CD14-positive monocyte (primary cell): ENCODE data around the gene MLYCD. TPM values are rescaled to one million over a fixed set of nuclear protein-coding genes. Genes with fewer than 3 reads are reported as not detected.

Experiments used
- DNase-seq, 3 donors: peaks; one replicate each; pipeline ENCODE4 v3.0.0-alpha.2; 2011 to 2022
- H2AFZ ChIP-seq: 2 replicates; pipeline ENCODE4 v1.6.0; 2012; ENCODE audit warnings: mild to moderate bottlenecking, low read depth, low read length, inconsistent platforms; ENCODE audit not compliant: insufficient read depth, poor library complexity, severe bottlenecking
- H3K27ac ChIP-seq, 2 donors: 1 replicate in 1 of 2; 2 replicates in 1 of 2; pipeline ENCODE4 v1.5.1; 2012 to 2013; ENCODE audit warnings: low read length in 2 of 2, control low read depth in 1 of 2, inconsistent platforms in 1 of 2, low read depth in 1 of 2, mild to moderate bottlenecking in 1 of 2
- H3K27me3 ChIP-seq, 2 donors: one replicate each; pipeline versions ENCODE4 v1.6.0 to v1.6.1; 2011 to 2013; ENCODE audit warnings: low read length in 2 of 2; ENCODE audit not compliant: control insufficient read depth in 2 of 2, insufficient read depth in 2 of 2
- H3K36me3 ChIP-seq, 2 donors: replicated peaks in 1 of 2; 1 replicate in 1 of 2; 2 replicates in 1 of 2; pipeline versions ENCODE4 v1.5.1 to v1.6.1; 2012 to 2013; ENCODE audit warnings: low read length in 2 of 2, control low read depth in 1 of 2, inconsistent platforms in 1 of 2, mild to moderate bottlenecking in 1 of 2; ENCODE audit not compliant: insufficient read depth in 2 of 2, control insufficient read depth in 1 of 2
- H3K4me1 ChIP-seq, 2 donors: 1 replicate in 1 of 2; 2 replicates in 1 of 2; pipeline versions ENCODE4 v1.5.1 to v1.6.1; 2012 to 2013; ENCODE audit warnings: low read length in 2 of 2, control low read depth in 1 of 2, inconsistent platforms in 1 of 2, mild to moderate bottlenecking in 1 of 2, moderate library complexity in 1 of 2; ENCODE audit not compliant: insufficient read depth in 2 of 2, control insufficient read depth in 1 of 2
- H3K4me2 ChIP-seq: replicated peaks from 2 replicates; pipeline ENCODE3; 2012; ENCODE audit warnings: low read length, moderate library complexity, mild to moderate bottlenecking; ENCODE audit not compliant: poor library complexity, severe bottlenecking; ENCODE audit errors: extremely low read depth
- H3K4me3 ChIP-seq, 3 experiments: fragments of 200-600 bp in 1 of 3; sonication (generic) in 1 of 3; replicated peaks in 1 of 3; 1 replicate in 2 of 3; 2 replicates in 1 of 3; pipeline ENCODE4 v1.5.1; 2011 to 2013; ENCODE audit warnings: low read length in 3 of 3, mild to moderate bottlenecking in 3 of 3, control low read depth in 2 of 3, low read depth in 2 of 3, inconsistent platforms in 1 of 3, moderate library complexity in 1 of 3
- H3K79me2 ChIP-seq: 2 replicates; pipeline ENCODE4 v1.6.0; 2012; ENCODE audit warnings: mild to moderate bottlenecking, control low read depth, inconsistent platforms, low read length, moderate library complexity; ENCODE audit not compliant: insufficient read depth
- H3K9ac ChIP-seq: 2 replicates; pipeline ENCODE4 v1.6.0; 2017; ENCODE audit warnings: low read length, mild to moderate bottlenecking; ENCODE audit not compliant: insufficient read depth, poor library complexity, severe bottlenecking
- H3K9me3 ChIP-seq, 2 donors: replicated peaks in 1 of 2; 1 replicate in 1 of 2; 2 replicates in 1 of 2; pipeline versions ENCODE4 v1.5.1 to v1.6.1; 2012 to 2013; ENCODE audit warnings: low read length in 2 of 2, control low read depth in 1 of 2; ENCODE audit not compliant: control insufficient read depth in 1 of 2, insufficient read depth in 1 of 2
- H4K20me1 ChIP-seq: 2 replicates; pipeline ENCODE4 v1.6.0; 2012; ENCODE audit warnings: mild to moderate bottlenecking, low read length, control low read depth, moderate library complexity; ENCODE audit not compliant: insufficient read depth
- H3K27ac Mint-ChIP-seq, 7 donors: one replicate each; pipeline ENCODE4 v1.8.0; 2020; ENCODE audit warnings: mild to moderate bottlenecking in 7 of 7, mixed read lengths in 7 of 7, moderate library complexity in 6 of 7, inconsistent platforms in 2 of 7
- H3K27me3 Mint-ChIP-seq, 3 donors: one replicate each; pipeline ENCODE4 v1.8.0; 2021 to 2022; ENCODE audit warnings: low read depth in 3 of 3, mild to moderate bottlenecking in 3 of 3, mixed read lengths in 3 of 3, moderate library complexity in 3 of 3, inconsistent platforms in 1 of 3
- H3K36me3 Mint-ChIP-seq, 2 donors: one replicate each; pipeline ENCODE4 v1.8.0; 2020; ENCODE audit warnings: mixed read lengths in 2 of 2, inconsistent platforms in 1 of 2, mild to moderate bottlenecking in 1 of 2
- H3K4me1 Mint-ChIP-seq: one replicate; pipeline ENCODE4 v1.8.0; 2020; ENCODE audit warnings: mild to moderate bottlenecking, mixed read lengths
- H3K4me3 Mint-ChIP-seq, 2 donors: one replicate each; pipeline ENCODE4 v1.8.0; 2020; ENCODE audit warnings: mild to moderate bottlenecking in 2 of 2, mixed read lengths in 2 of 2, moderate library complexity in 1 of 2
- H3K9me3 Mint-ChIP-seq, 7 donors: one replicate each; pipeline ENCODE4 v1.8.0; 2020 to 2022; ENCODE audit warnings: mixed read lengths in 7 of 7, mild to moderate bottlenecking in 6 of 7, moderate library complexity in 6 of 7, inconsistent platforms in 2 of 7
- WGBS: methylation state at CpG from one replicate; pipeline ENCODE4 v1.1.5; 2013; ENCODE audit warnings: missing lambda C conversion rate; ENCODE audit not compliant: insufficient coverage; 5-methylcytosine and 5-hydroxymethylcytosine counted together
- intact Hi-C, 2 donors: fragments of 100-400 bp; cut with micrococcal nuclease; formaldehyde crosslinking; loops; one replicate each; pipeline versions ENCODE4 v1.15.0 to v1.15.1; 2023
- polyA plus RNA-seq, 3 donors: library from polyadenylated mRNA; depleted of rRNA in 1 of 3; unstranded in 2 of 3; stranded (reverse) in 1 of 3; fragments of 300-500 nt in 2 of 3; fragments of >200 nt in 1 of 3; fragmentation: Illumina TruSeq in 2 of 3; gene quantifications; 1 replicate in 2 of 3; 2 replicates in 1 of 3; pipeline ENCODE4 v1.2.3, GENCODE V29; 2012 to 2021
- TF ChIP-seq, protein P1 (sequence below): fragments of 200-600 bp; IDR thresholded peaks from one replicate; pipeline ENCODE4 v1.8.0; 2022; ENCODE audit warnings: antibody characterized with exemption, mild to moderate bottlenecking

Gene MLYCD
- polyA plus RNA-seq, 3 donors, result 1.2 to 2.4 (median 1.3) TPM

GRCh38 chr16:83908798-83909197 lies 9.9 kb downstream of the MLYCD start:
- Histone ChIP-seq H3K36me3 (peaks cover 63 to 94% of the 10 kb centered on the region in 2 donors), H3K27ac (no peak overlapping the region), H3K79me2 (peaks cover 14% of the 10 kb centered on the region), H3K9ac (no peak overlapping the region), H4K20me1 (peaks cover 30% of the 10 kb centered on the region), H2AFZ (no peak overlapping the region), H3K4me1 (no peaks in the 10 kb centered on the region), H3K4me3 (no peak overlapping the region), H3K9me3 (no peaks in the 10 kb centered on the region), H3K27me3 (no peaks in the 10 kb centered on the region), H3K4me2 (no peak overlapping the region)
- H3K36me3 Mint-ChIP-seq, result peaks cover 68 to 84% of the 10 kb centered on the region in 2 donors
- no peaks in the 10 kb centered on the region for H3K4me1 Mint-ChIP-seq
- WGBS, result 100% methylated on average over 1 of the region's 2 CpGs
- intact Hi-C loops, result no loop called here
- H3K4me3 Mint-ChIP-seq, result no peak overlapping the region
- peaks cover 0 to 1% (median 0%) of the 10 kb centered on the region in 3 donors for H3K27me3 Mint-ChIP-seq
- TF ChIP-seq, protein P1, sequence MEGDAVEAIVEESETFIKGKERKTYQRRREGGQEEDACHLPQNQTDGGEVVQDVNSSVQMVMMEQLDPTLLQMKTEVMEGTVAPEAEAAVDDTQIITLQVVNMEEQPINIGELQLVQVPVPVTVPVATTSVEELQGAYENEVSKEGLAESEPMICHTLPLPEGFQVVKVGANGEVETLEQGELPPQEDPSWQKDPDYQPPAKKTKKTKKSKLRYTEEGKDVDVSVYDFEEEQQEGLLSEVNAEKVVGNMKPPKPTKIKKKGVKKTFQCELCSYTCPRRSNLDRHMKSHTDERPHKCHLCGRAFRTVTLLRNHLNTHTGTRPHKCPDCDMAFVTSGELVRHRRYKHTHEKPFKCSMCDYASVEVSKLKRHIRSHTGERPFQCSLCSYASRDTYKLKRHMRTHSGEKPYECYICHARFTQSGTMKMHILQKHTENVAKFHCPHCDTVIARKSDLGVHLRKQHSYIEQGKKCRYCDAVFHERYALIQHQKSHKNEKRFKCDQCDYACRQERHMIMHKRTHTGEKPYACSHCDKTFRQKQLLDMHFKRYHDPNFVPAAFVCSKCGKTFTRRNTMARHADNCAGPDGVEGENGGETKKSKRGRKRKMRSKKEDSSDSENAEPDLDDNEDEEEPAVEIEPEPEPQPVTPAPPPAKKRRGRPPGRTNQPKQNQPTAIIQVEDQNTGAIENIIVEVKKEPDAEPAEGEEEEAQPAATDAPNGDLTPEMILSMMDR, result no peak
- DNase-seq, result no peak
- H3K27ac Mint-ChIP-seq, result no peak overlapping the region
- peaks cover 0 to 3% (median 0%) of the 10 kb centered on the region in 7 donors for H3K9me3 Mint-ChIP-seq

DNA sequence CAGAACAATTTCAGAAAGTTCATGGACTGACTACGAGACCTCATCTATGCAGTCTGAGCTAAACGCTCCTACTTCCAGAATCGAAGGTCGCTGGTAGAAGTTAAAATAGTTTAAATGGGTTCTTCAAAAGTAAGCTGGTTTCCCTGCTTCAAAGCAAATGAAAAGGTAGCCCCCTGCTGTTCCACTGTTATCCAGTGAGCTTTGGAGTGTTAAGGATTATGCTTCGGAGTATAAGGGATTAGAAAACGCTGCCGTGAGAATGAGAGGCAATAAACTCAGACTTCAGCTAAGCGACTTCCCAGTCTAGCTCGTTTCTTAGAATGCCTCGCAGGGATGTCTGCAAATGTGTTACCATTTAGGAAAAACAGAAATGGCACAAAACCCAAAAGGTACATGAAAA lies 12.4 kb downstream of the MLYCD start:
- Mint-ChIP-seq H3K9me3 (peaks cover 0 to 6% (median 0%) of the 10 kb centered on the region in 7 donors), H3K27me3 (peaks cover 0 to 1% (median 0%) of the 10 kb centered on the region in 3 donors), H3K4me1 (no peaks in the 10 kb centered on the region), H3K4me3 (no peak overlapping the region), H3K36me3 (peaks cover 89 to 96% of the 10 kb centered on the region in 2 donors), H3K27ac (no peak overlapping the region)
- H2AFZ ChIP-seq, result no peak overlapping the region
- no peak overlapping the region for H3K4me2 ChIP-seq
- H3K27ac ChIP-seq, result no peak overlapping the region
- no peak overlapping the region for H3K4me3 ChIP-seq
- no peaks in the 10 kb centered on the region for H3K27me3 ChIP-seq
- H3K4me1 ChIP-seq, result no peaks in the 10 kb centered on the region
- no peak for DNase-seq
- H3K79me2 ChIP-seq, result no peaks in the 10 kb centered on the region
- H3K9ac ChIP-seq, result no peak overlapping the region
- peaks cover 85 to 100% of the 10 kb centered on the region in 2 donors for H3K36me3 ChIP-seq
- peaks cover 10% of the 10 kb centered on the region for H4K20me1 ChIP-seq
- 100% methylated on average over 3 of the region's 10 CpGs for WGBS
- TF ChIP-seq, protein P1, result no peak
- no peaks in the 10 kb centered on the region for H3K9me3 ChIP-seq
- intact Hi-C loops, result no loop called here
